Sigmoid colon (tissue), 3 donors: ENCODE results near the gene C20orf173.

Source experiments
- CTCF ChIP-seq, 4 experiments: fragments of 450-650 bp in 3 of 4; fragments of 200-600 bp in 1 of 4; IDR thresholded peaks; one replicate each; pipeline ENCODE4 v1.5.1; 2016 to 2019; ENCODE audit warnings: antibody characterized with exemption in 4 of 4, mild to moderate bottlenecking in 3 of 4, moderate library complexity in 2 of 4
- POLR2A ChIP-seq, 2 donors: fragments of 450-650 bp; IDR thresholded peaks; one replicate each; pipeline ENCODE4 v1.6.1; 2016; ENCODE audit warnings: antibody characterized with exemption in 2 of 2, mild to moderate bottlenecking in 2 of 2, moderate library complexity in 2 of 2

GRCh38 chr20:35511814-35512420 lies 17.5 kb downstream of the C20orf173 start:
- TF ChIP-seq CTCF (IDR thresholded peaks at IDR 0.05) (peak; percentile 21 to 45 (median 38)), POLR2A (IDR thresholded peaks at IDR 0.05) (no peak)
